Neural crest cell (in vitro differentiated cells): Measurements from ENCODE around the gene SIGLEC11. TPM values are rescaled to one million over a fixed set of nuclear protein-coding genes. Genes with fewer than 3 reads are reported as not detected.

Experiments used
- DNase-seq: peaks from one replicate; pipeline ENCODE4 v3.0.0; 2021; ENCODE audit warnings: low read depth, mixed read lengths, low spot score
- H3K27ac Mint-ChIP-seq: one replicate; pipeline ENCODE4 v1.8.0; 2021; ENCODE audit warnings: mild to moderate bottlenecking, mixed read lengths; ENCODE audit not compliant: unreplicated experiment
- H3K27me3 Mint-ChIP-seq: 2 replicates; pipeline ENCODE4 v1.8.0; 2021; ENCODE audit warnings: low read depth, mild to moderate bottlenecking, mixed read lengths
- H3K36me3 Mint-ChIP-seq: 2 replicates; pipeline ENCODE4 v1.8.0; 2021; ENCODE audit warnings: low read depth, mild to moderate bottlenecking, mixed read lengths
- H3K4me1 Mint-ChIP-seq: 2 replicates; pipeline ENCODE4 v1.8.0; 2021; ENCODE audit warnings: mixed read lengths
- H3K4me3 Mint-ChIP-seq: one replicate; pipeline ENCODE4 v1.8.0; 2021; ENCODE audit warnings: mild to moderate bottlenecking, mixed read lengths
- H3K9me3 Mint-ChIP-seq: 2 replicates; pipeline ENCODE4 v1.8.0; 2021; ENCODE audit warnings: mixed read lengths
- CTCF ChIP-seq: fragments of 200-600 bp; sonication (generic); conservative IDR thresholded peaks from 2 replicates; pipeline ENCODE4 v1.5.0; 2021; ENCODE audit warnings: antibody characterized with exemption, mild to moderate bottlenecking
- total RNA-seq: library from RNA; stranded (reverse); gene quantifications from 2 replicates; pipeline ENCODE4 v1.2.1, GENCODE V29; 2021

SIGLEC11 gene
- total RNA-seq, 1 donor from 2014 or later, result not detected

- no peak for TF ChIP-seq CTCF
- Mint-ChIP-seq H3K27ac (no peak overlapping the region), H3K4me1 (peaks cover 12% of the 10 kb centered on the region), H3K27me3 (peaks cover 3% of the 10 kb centered on the region), H3K4me3 (no peak overlapping the region), H3K9me3 (no peaks in the 10 kb centered on the region), H3K36me3 (no peaks in the 10 kb centered on the region)
- DNase-seq, result no peak
Measured at GRCh38 chr19:49957262-49957915, 3.6 kb downstream of the SIGLEC11 start.

- H3K36me3 Mint-ChIP-seq, result no peaks in the 10 kb centered on the region
- no peak for TF ChIP-seq CTCF
- no peak overlapping the region for H3K4me3 Mint-ChIP-seq
- DNase-seq, result no peak
- no peak overlapping the region for H3K27ac Mint-ChIP-seq
- H3K4me1 Mint-ChIP-seq, result peaks cover 12% of the 10 kb centered on the region
- H3K27me3 Mint-ChIP-seq, result peaks cover 3% of the 10 kb centered on the region
- H3K9me3 Mint-ChIP-seq, result no peaks in the 10 kb centered on the region
Measured at GRCh38 chr19:49956115-49956495, 4.9 kb downstream of the SIGLEC11 start.

- TF ChIP-seq CTCF, result no peak
- H3K36me3 Mint-ChIP-seq, result no peaks in the 10 kb centered on the region
- H3K27ac Mint-ChIP-seq, result no peak overlapping the region
- DNase-seq, result no peak
- peaks cover 20% of the 10 kb centered on the region for H3K4me1 Mint-ChIP-seq
- H3K4me3 Mint-ChIP-seq, result no peak overlapping the region
- peaks cover 3% of the 10 kb centered on the region for H3K27me3 Mint-ChIP-seq
- H3K9me3 Mint-ChIP-seq, result no peaks in the 10 kb centered on the region
Measured at GRCh38 chr19:49954933-49955332, 6.0 kb downstream of the SIGLEC11 start.

GRCh38 chr19:49954092-49954829, 6.7 kb downstream of the SIGLEC11 start:
- H3K4me1 Mint-ChIP-seq, result peaks cover 23% of the 10 kb centered on the region
- TF ChIP-seq CTCF, result no peak
- H3K36me3 Mint-ChIP-seq, result no peaks in the 10 kb centered on the region
- H3K27me3 Mint-ChIP-seq, result peaks cover 3% of the 10 kb centered on the region
- H3K27ac Mint-ChIP-seq, result no peak overlapping the region
- no peak for DNase-seq
- no peak overlapping the region for H3K4me3 Mint-ChIP-seq
- H3K9me3 Mint-ChIP-seq, result no peaks in the 10 kb centered on the region

GRCh38 chr19:49953416-49953815, 7.6 kb downstream of the SIGLEC11 start:
- H3K36me3 Mint-ChIP-seq, result no peaks in the 10 kb centered on the region
- DNase-seq, result no peak
- H3K4me3 Mint-ChIP-seq, result no peak overlapping the region
- peaks cover 3% of the 10 kb centered on the region for H3K27me3 Mint-ChIP-seq
- H3K9me3 Mint-ChIP-seq, result no peaks in the 10 kb centered on the region
- H3K27ac Mint-ChIP-seq, result no peak overlapping the region
- no peak for TF ChIP-seq CTCF
- H3K4me1 Mint-ChIP-seq, result peaks cover 23% of the 10 kb centered on the region
